Measurements from ENCODE around the gene HPS4.

Gene HPS4

DNA sequence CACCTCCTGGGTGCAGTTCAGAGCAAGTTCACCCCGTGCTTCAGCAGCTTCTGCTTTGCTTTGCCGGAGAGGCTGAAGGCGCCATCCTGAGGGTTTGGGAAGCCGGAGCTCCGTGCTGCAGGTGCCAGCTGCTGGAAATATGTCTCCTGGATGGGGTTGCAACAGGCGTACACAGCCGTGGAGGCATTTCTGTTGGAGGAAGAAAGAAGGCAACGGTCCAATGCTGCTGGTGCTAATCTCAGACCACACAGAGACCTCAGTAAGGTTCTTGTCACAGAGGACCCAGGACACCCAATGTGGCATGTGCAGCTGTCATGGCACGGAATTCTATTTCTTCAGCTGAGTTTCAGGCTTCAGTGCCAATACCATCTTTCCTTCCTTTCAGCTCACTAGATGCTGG, 30.4 kb downstream of the HPS4 start:
- no peak for TF ChIP-seq POLR2A (IDR thresholded peaks at IDR 0.05; ENCODE audit: extremely low read depth, insufficient read length)
- TF ChIP-seq, protein P1, sequence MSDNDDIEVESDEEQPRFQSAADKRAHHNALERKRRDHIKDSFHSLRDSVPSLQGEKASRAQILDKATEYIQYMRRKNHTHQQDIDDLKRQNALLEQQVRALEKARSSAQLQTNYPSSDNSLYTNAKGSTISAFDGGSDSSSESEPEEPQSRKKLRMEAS (IDR thresholded peaks at IDR 0.05; ENCODE audit: low read depth, low read length) = no peak
- no peak for TF ChIP-seq MYC (IDR thresholded peaks at IDR 0.05; ENCODE audit: low read depth, low read length)
- TF ChIP-seq, protein P2, sequence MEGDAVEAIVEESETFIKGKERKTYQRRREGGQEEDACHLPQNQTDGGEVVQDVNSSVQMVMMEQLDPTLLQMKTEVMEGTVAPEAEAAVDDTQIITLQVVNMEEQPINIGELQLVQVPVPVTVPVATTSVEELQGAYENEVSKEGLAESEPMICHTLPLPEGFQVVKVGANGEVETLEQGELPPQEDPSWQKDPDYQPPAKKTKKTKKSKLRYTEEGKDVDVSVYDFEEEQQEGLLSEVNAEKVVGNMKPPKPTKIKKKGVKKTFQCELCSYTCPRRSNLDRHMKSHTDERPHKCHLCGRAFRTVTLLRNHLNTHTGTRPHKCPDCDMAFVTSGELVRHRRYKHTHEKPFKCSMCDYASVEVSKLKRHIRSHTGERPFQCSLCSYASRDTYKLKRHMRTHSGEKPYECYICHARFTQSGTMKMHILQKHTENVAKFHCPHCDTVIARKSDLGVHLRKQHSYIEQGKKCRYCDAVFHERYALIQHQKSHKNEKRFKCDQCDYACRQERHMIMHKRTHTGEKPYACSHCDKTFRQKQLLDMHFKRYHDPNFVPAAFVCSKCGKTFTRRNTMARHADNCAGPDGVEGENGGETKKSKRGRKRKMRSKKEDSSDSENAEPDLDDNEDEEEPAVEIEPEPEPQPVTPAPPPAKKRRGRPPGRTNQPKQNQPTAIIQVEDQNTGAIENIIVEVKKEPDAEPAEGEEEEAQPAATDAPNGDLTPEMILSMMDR (IDR thresholded peaks at IDR 0.05; ENCODE audit: low read depth, low read length) = no peak
- no peak overlapping the region for H3K4me3 ChIP-seq (ENCODE audit: low read depth, low read length)
- no peak for DNase-seq (ENCODE audit: low read depth)

DNA sequence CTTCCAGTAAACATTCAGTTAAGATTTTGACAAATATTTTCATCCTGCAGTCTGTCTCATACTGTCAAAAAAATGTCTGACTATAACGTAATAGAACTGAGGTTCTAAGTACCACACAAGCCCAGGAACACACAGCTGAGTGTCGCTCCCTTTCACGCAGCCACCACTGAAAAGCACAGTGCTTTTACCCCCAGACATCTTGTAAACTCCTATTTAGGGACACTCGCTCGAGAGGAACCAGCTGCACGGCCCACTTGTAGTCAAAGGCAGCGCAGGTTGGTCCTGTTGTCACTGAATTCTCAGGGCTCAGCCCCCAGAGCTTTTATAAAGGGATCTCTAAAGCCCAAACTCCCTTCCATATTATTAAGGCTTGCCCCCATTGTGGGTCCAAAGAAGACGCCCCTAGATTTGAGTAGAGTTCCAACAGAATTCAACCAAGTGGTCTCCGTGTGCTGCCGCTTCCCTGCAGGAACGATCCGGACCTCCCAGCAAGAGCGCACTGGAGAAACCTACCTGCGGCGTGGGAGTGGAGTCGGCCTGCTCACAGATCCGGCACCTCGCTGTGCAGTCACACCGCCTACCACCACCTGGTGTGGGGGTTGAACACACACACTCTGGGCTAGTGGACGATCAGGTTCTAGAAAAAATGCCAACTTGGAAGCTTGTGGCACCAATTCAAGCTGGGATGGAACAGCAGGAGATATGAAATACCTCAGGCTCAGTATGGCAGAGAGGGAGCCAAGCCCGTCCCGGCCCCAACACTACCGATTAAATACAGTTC, 31.2 kb downstream of the HPS4 start:
- DNase-seq (ENCODE audit: low read depth) = no peak
- TF ChIP-seq POLR2A (IDR thresholded peaks at IDR 0.05; ENCODE audit: extremely low read depth, insufficient read length) (no peak), MYC (IDR thresholded peaks at IDR 0.05; ENCODE audit: low read depth, low read length) (no peak)
- TF ChIP-seq, protein P1 (IDR thresholded peaks at IDR 0.05; ENCODE audit: low read depth, low read length) = no peak
- TF ChIP-seq, protein P2 (IDR thresholded peaks at IDR 0.05; ENCODE audit: low read depth, low read length) = no peak
- H3K4me3 ChIP-seq (ENCODE audit: low read depth, low read length) = no peak overlapping the region

DNA sequence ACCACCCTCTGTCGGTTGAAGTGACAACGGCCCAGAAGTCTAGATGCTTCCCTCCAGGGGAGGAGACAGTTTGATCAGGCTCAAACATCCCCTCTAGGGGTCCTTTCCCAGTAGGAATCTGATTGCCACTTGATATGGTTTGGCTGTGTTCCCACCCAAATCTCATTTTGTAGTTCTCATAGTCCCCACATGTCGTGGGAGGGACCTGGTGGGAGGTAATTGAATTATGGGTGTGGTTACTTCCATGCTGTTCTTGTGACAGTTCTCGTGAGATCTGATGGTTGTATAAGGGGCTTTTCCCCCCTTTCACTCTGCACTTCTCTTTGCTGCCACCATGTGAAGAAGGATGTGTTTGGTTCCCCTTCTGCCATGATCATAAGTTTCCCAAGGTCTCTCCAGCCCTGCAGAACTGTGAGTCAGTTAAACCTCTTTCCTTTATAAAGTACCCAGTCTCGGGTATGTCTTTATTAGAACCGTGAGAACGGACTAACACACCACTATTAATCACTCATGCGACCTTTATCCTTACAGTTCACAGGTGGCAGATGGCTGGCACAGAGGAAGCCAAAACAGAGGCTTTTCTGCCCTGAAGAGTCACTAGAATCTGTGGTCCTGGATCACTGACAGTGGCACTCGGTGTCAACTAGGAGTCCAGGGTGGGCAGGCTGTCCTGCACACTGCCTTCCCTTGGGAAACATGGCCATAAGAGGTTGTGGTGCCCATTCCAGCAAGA, 33.0 kb downstream of the HPS4 start:
- no peak for DNase-seq (ENCODE audit: low read depth)
- no peak overlapping the region for H3K4me3 ChIP-seq (ENCODE audit: low read depth, low read length)
- TF ChIP-seq, protein P2 (IDR thresholded peaks at IDR 0.05; ENCODE audit: low read depth, low read length) = no peak
- TF ChIP-seq POLR2A (IDR thresholded peaks at IDR 0.05; ENCODE audit: extremely low read depth, insufficient read length) (no peak), MYC (IDR thresholded peaks at IDR 0.05; ENCODE audit: low read depth, low read length) (no peak)
- TF ChIP-seq, protein P1 (IDR thresholded peaks at IDR 0.05; ENCODE audit: low read depth, low read length) = no peak

DNA sequence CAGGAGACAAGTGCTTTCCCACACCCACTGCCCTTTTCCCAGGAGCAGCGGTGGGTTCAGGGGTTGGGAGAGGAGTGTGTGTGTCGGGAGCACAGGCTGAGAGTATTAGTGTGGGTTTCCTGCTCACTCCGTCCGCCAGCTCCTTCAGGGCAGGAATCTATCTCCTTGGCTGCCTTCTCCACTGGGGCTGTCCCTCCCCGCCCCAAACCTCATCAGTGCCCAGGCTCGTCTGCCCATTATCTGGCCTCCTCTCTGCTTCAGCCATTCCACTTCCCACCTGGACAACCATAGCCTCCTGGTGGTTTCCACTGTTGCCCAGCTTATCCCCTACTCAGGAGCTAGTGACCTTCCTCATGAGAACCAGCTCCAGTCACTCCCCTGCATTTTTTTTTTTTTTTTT, 34.6 kb downstream of the HPS4 start:
- H3K4me3 ChIP-seq (ENCODE audit: low read depth, low read length) = no peak overlapping the region
- TF ChIP-seq, protein P1 (IDR thresholded peaks at IDR 0.05; ENCODE audit: low read depth, low read length) = no peak
- TF ChIP-seq MYC (IDR thresholded peaks at IDR 0.05; ENCODE audit: low read depth, low read length) (no peak), POLR2A (IDR thresholded peaks at IDR 0.05; ENCODE audit: extremely low read depth, insufficient read length) (no peak)
- TF ChIP-seq, protein P2 (IDR thresholded peaks at IDR 0.05; ENCODE audit: low read depth, low read length) = no peak
- DNase-seq (ENCODE audit: low read depth) = no peak

DNA sequence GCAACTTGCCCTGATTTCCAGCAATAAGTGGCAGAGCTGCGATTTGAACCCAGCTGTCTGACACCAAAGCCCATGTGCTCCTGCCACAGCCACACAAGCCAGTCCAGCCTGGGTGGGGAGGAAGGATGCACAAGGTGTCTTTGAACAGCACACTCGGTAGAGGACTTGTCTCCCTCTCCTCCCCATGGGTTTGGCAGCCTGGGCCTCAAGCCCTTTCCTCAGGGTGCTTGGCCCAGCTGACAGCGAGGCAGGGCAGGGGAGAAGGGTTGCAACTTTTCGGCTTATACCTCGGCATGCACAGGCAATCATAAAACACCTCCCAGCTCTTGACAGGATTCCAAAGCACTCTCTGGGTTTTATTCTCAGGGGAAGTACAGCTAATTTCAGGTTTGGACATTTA, 35.2 kb downstream of the HPS4 start:
- TF ChIP-seq, protein P1 (IDR thresholded peaks at IDR 0.05; ENCODE audit: low read depth, low read length) = no peak
- no peak overlapping the region for H3K4me3 ChIP-seq (ENCODE audit: low read depth, low read length)
- DNase-seq (ENCODE audit: low read depth) = no peak

Data from NB4 (cell line).